A549 (cell line): ENCODE measurements around the gene HK1. TPM values are rescaled to one million over a fixed set of nuclear protein-coding genes. Genes with fewer than 3 reads are reported as not detected.

Experiments used
- polyA plus RNA-seq, 4 experiments: library from polyadenylated mRNA; depleted of rRNA in 3 of 4; stranded (reverse); fragments of >200 nt; fragmentation: RNase III in 1 of 4; extraction: RNeasy Plus Mini Kit Qiagen cat#74134 plus additional on column Dnase treatment in 1 of 4; gene quantifications; 2 replicates in 3 of 4; 3 replicates in 1 of 4; pipeline ENCODE4 v1.2.3, GENCODE V29; 2011 to 2017

Gene HK1
- polyA plus RNA-seq, 2 of the 4 experiments (the other 2 are of a cell fraction) = 17.3 to 58.9 TPM

Other genes with a start within 250 kb of the HK1 start
- 88.7 TPM in 2 replicates for gene SRGN, start 190.4 kb upstream of the HK1 start, polyA plus RNA-seq (2011; rRNA removed)
- gene SRGN, start 190.4 kb upstream of the HK1 start, polyA plus RNA-seq (2017; fragmentation: RNase III; extraction: RNeasy Plus Mini Kit Qiagen cat#74134 plus additional on column Dnase treatment) = 50.5 to 59.3 TPM (median 51.9 TPM) in 3 replicates
- 35.0 and 52.6 TPM in 2 replicates for gene VPS26A, start 154.3 kb upstream of the HK1 start, polyA plus RNA-seq (2011; rRNA removed)
- 62.5 to 62.6 TPM (median 62.6 TPM) in 3 replicates for gene VPS26A, start 154.3 kb upstream of the HK1 start, polyA plus RNA-seq (2017; fragmentation: RNase III; extraction: RNeasy Plus Mini Kit Qiagen cat#74134 plus additional on column Dnase treatment)
- gene SUPV3L1, start 98.3 kb upstream of the HK1 start, polyA plus RNA-seq (2011; rRNA removed) = 55.5 and 57.4 TPM in 2 replicates
- gene SUPV3L1, start 98.3 kb upstream of the HK1 start, polyA plus RNA-seq (2017; fragmentation: RNase III; extraction: RNeasy Plus Mini Kit Qiagen cat#74134 plus additional on column Dnase treatment) = 31.4 to 35.0 TPM (median 31.9 TPM) in 3 replicates
- 28.5 and 32.8 TPM in 2 replicates for gene HKDC1, start 58.2 kb upstream of the HK1 start, polyA plus RNA-seq (2011; rRNA removed)
- 24.0 to 33.2 TPM (median 32.5 TPM) in 3 replicates for gene HKDC1, start 58.2 kb upstream of the HK1 start, polyA plus RNA-seq (2017; fragmentation: RNase III; extraction: RNeasy Plus Mini Kit Qiagen cat#74134 plus additional on column Dnase treatment)
- 0.16 and 0.24 TPM in 2 replicates for gene TACR2, start 138.4 kb downstream of the HK1 start, polyA plus RNA-seq (2011; rRNA removed)
- 0.09 to 0.21 TPM (median 0.15 TPM) in 3 replicates for gene TACR2, start 138.4 kb downstream of the HK1 start, polyA plus RNA-seq (2017; fragmentation: RNase III; extraction: RNeasy Plus Mini Kit Qiagen cat#74134 plus additional on column Dnase treatment)
- 89.0 and 89.6 TPM in 2 replicates for gene TSPAN15, start 173.0 kb downstream of the HK1 start, polyA plus RNA-seq (2011; rRNA removed)
- gene TSPAN15, start 173.0 kb downstream of the HK1 start, polyA plus RNA-seq (2017; fragmentation: RNase III; extraction: RNeasy Plus Mini Kit Qiagen cat#74134 plus additional on column Dnase treatment) = 49.3 to 60.2 TPM (median 54.4 TPM) in 3 replicates